ENCODE data around the gene RBM18.

DNA sequence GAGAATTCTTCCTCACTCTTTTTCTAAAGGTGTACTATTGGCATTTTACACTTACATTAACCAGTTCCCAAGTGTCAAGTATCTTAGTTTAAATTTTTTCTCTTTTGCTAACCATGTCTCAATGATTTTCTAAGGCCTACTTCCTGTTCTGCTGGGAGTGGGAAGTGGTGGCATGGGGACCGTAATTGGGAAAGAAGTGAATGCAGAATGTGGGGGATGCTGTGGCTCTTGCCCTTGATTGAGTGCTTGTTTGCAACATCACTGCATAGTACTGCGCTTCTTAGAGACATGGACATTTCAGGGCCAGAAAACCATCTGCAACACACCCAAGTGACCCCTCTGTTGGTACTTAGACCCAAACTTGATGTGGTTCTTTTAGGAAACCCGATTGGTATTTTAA lies 32.9 kb upstream of the RBM18 start:
- TF ChIP-seq POLR2A (IDR thresholded peaks at IDR 0.05), result no peak
- TF ChIP-seq, protein P1, sequence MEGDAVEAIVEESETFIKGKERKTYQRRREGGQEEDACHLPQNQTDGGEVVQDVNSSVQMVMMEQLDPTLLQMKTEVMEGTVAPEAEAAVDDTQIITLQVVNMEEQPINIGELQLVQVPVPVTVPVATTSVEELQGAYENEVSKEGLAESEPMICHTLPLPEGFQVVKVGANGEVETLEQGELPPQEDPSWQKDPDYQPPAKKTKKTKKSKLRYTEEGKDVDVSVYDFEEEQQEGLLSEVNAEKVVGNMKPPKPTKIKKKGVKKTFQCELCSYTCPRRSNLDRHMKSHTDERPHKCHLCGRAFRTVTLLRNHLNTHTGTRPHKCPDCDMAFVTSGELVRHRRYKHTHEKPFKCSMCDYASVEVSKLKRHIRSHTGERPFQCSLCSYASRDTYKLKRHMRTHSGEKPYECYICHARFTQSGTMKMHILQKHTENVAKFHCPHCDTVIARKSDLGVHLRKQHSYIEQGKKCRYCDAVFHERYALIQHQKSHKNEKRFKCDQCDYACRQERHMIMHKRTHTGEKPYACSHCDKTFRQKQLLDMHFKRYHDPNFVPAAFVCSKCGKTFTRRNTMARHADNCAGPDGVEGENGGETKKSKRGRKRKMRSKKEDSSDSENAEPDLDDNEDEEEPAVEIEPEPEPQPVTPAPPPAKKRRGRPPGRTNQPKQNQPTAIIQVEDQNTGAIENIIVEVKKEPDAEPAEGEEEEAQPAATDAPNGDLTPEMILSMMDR (IDR thresholded peaks at IDR 0.05), result no peak
